Keratinocyte (primary cell): ENCODE data around the gene WWC2. TPM values are rescaled to one million over a fixed set of nuclear protein-coding genes. Genes with fewer than 3 reads are reported as not detected.

Source experiments
- DNase-seq: peaks from one replicate; pipeline ENCODE4 v3.0.0-alpha.2; 2011; ENCODE audit warnings: low read depth, missing footprints, low spot score
- FAIRE-seq: peaks from 2 replicates; lab custom pipeline; 2011; peaks lifted over from hg19 to GRCh38; lab: Jason Lieb, UNC
- H2AFZ ChIP-seq: 2 replicates; pipeline ENCODE4 v1.6.0; 2012; ENCODE audit warnings: low read length, control low read depth, inconsistent platforms; ENCODE audit not compliant: control insufficient read depth
- H3K27ac ChIP-seq: 2 replicates; pipeline ENCODE4 v1.5.1; 2011; ENCODE audit warnings: low read length; ENCODE audit not compliant: control insufficient read depth, insufficient read depth
- H3K27me3 ChIP-seq: 3 replicates; pipeline ENCODE4 v1.6.0; 2011; ENCODE audit warnings: low read length; ENCODE audit not compliant: control insufficient read depth, insufficient read depth; ENCODE audit errors: extremely low read depth
- H3K36me3 ChIP-seq, 2 experiments: 2 replicates in 1 of 2; 3 replicates in 1 of 2; pipeline ENCODE4 v1.5.1; 2011; ENCODE audit warnings: low read length in 2 of 2, mild to moderate bottlenecking in 1 of 2; ENCODE audit not compliant: control insufficient read depth in 2 of 2, insufficient read depth in 2 of 2; ENCODE audit errors: extremely low read depth in 1 of 2
- H3K4me1 ChIP-seq: 3 replicates; pipeline ENCODE4 v1.5.1; 2011; ENCODE audit warnings: low read length; ENCODE audit not compliant: control insufficient read depth, insufficient read depth; ENCODE audit errors: extremely low read depth
- H3K4me2 ChIP-seq: 3 replicates; pipeline ENCODE4 v1.6.0; 2011; ENCODE audit warnings: low read depth, low read length; ENCODE audit not compliant: control insufficient read depth, insufficient read depth; ENCODE audit errors: extremely low read depth
- H3K4me3 ChIP-seq, 3 experiments: fragments of 200-600 bp in 1 of 3; sonication (generic) in 1 of 3; 2 replicates in 2 of 3; 3 replicates in 1 of 3; pipeline ENCODE4 v1.5.1; 2011 to 2016; ENCODE audit warnings: low read length in 3 of 3, mild to moderate bottlenecking in 3 of 3, control low read depth in 2 of 3, inconsistent platforms in 1 of 3, low read depth in 1 of 3, mixed read lengths in 1 of 3, mixed run types in 1 of 3, moderate library complexity in 1 of 3; ENCODE audit not compliant: control insufficient read depth in 2 of 3, insufficient read depth in 2 of 3; ENCODE audit errors: extremely low read depth in 1 of 3
- H3K79me2 ChIP-seq: 2 replicates; pipeline ENCODE4 v1.6.0; 2012; ENCODE audit warnings: low read length; ENCODE audit not compliant: control insufficient read depth, insufficient read depth
- H3K9ac ChIP-seq: 3 replicates; pipeline ENCODE4 v1.6.0; 2011; ENCODE audit warnings: low read length; ENCODE audit not compliant: control insufficient read depth, insufficient read depth; ENCODE audit errors: extremely low read depth
- H3K9me1 ChIP-seq: 3 replicates; pipeline ENCODE4 v1.6.0; 2011; ENCODE audit warnings: low read length; ENCODE audit not compliant: control insufficient read depth, insufficient read depth; ENCODE audit errors: extremely low read depth
- H3K9me3 ChIP-seq: 2 replicates; pipeline ENCODE4 v1.5.1; 2012; ENCODE audit warnings: low read depth, low read length; ENCODE audit not compliant: control insufficient read depth
- H4K20me1 ChIP-seq: 3 replicates; pipeline ENCODE4 v1.6.0; 2011; ENCODE audit warnings: low read length; ENCODE audit not compliant: control insufficient read depth, insufficient read depth; ENCODE audit errors: extremely low read depth
- CTCF ChIP-seq, 3 experiments: IDR thresholded peaks in 1 of 3; conservative IDR thresholded peaks in 1 of 3; optimal IDR thresholded peaks in 1 of 3; 2 replicates in 2 of 3; 3 replicates in 1 of 3; pipeline versions ENCODE3 to v1.5.1; 2011; ENCODE audit warnings: low read length in 3 of 3, mild to moderate bottlenecking in 3 of 3, moderate library complexity in 2 of 3, control low read depth in 1 of 3, inconsistent platforms in 1 of 3; ENCODE audit not compliant: insufficient read depth in 2 of 3; ENCODE audit errors: extremely low read depth in 1 of 3
- EZH2 ChIP-seq: IDR thresholded peaks from one replicate; pipeline ENCODE4 v1.6.1; 2012; ENCODE audit warnings: inconsistent platforms, mild to moderate bottlenecking, low read length, moderate library complexity
- dilution Hi-C: fragments of 300-500 bp; cut with MboI; formaldehyde crosslinking; loops from one replicate; pipeline ENCODE4 v1.7.0; 2020; ENCODE audit warnings: low sequenced_read_pairs; ENCODE audit not compliant: extremely low pct_ligation_motif_present
- polyA plus RNA-seq, 5 experiments: library from polyadenylated mRNA; depleted of rRNA in 3 of 5; stranded (reverse) in 3 of 5; stranded (forward) in 1 of 5; unstranded in 1 of 5; fragments of >200 nt; gene quantifications; 1 replicate in 1 of 5; 2 replicates in 3 of 5; 3 replicates in 1 of 5; pipeline versions ENCODE4 v1.2.1 to v1.2.3, GENCODE V29; 2011 to 2012; ENCODE audit warnings: missing spikeins in 2 of 5, low read depth in 1 of 5, low replicate concordance in 1 of 5

Gene WWC2
- polyA plus RNA-seq, 1 donor (not counting 4 experiments of a cell fraction or from before 2014, with no cell fraction given), result 15.4 TPM

- Histone ChIP-seq H3K79me2 (peaks cover 38% of the 10 kb centered on the region), H4K20me1 (no peaks in the 10 kb centered on the region), H3K27ac (no peak overlapping the region), H3K4me1 (peaks cover 4% of the 10 kb centered on the region), H2AFZ (no peak overlapping the region), H3K9ac (no peak overlapping the region), H3K9me3 (no peaks in the 10 kb centered on the region), H3K4me3 (no peak overlapping the region), H3K27me3 (no peaks in the 10 kb centered on the region), H3K4me2 (no peak overlapping the region), H3K9me1 (no peaks in the 10 kb centered on the region), H3K36me3 (no peaks in the 10 kb centered on the region)
- DNase-seq, result no peak
- dilution Hi-C loops, result no loop called here
- TF ChIP-seq CTCF (optimal IDR thresholded peaks at IDR 0.05 in 1 of 3, IDR thresholded peaks at IDR 0.05 in 1 of 3, conservative IDR thresholded peaks at IDR 0.05 in 1 of 3; ENCODE audit: extremely low read depth in 1 of 3, insufficient read depth in 2 of 3, low read length in 3 of 3), result no peak
- no peak for TF ChIP-seq EZH2
- FAIRE-seq, result no peak
These were observed 86.0 kb downstream of the WWC2 start for GRCh38 chr4:183185018-183185417.

- H3K36me3 ChIP-seq, result no peaks in the 10 kb centered on the region
- H3K4me2 ChIP-seq, result no peak overlapping the region
- H3K4me1 ChIP-seq, result peaks cover 4% of the 10 kb centered on the region
- TF ChIP-seq EZH2 (no peak), CTCF (optimal IDR thresholded peaks at IDR 0.05 in 1 of 3, IDR thresholded peaks at IDR 0.05 in 1 of 3, conservative IDR thresholded peaks at IDR 0.05 in 1 of 3; ENCODE audit: extremely low read depth in 1 of 3, insufficient read depth in 2 of 3, low read length in 3 of 3) (no peak)
- no peaks in the 10 kb centered on the region for H3K9me1 ChIP-seq
- peaks cover 36% of the 10 kb centered on the region for H3K79me2 ChIP-seq
- H2AFZ ChIP-seq, result no peak overlapping the region
- FAIRE-seq, result no peak
- no peak overlapping the region for H3K27ac ChIP-seq
- dilution Hi-C loops, result no loop called here
- H3K9ac ChIP-seq, result no peak overlapping the region
- H4K20me1 ChIP-seq, result no peaks in the 10 kb centered on the region
- no peaks in the 10 kb centered on the region for H3K27me3 ChIP-seq
- H3K4me3 ChIP-seq, result no peak overlapping the region
- H3K9me3 ChIP-seq, result no peaks in the 10 kb centered on the region
- DNase-seq, result no peak
These were observed 86.5 kb downstream of the WWC2 start for GRCh38 chr4:183185559-183185958.
